HEK293 (cell line): ENCODE results near the gene COL18A1.

Experiments used
- CTCF ChIA-PET: fragments of 350-600 bp; formaldehyde crosslinking; extraction: SDS; loops from one replicate; lab custom pipeline; 2021; ENCODE audit warnings: antibody characterized with exemption; lab: Yijun Ruan, JAX
- POLR2A ChIA-PET: fragments of 300-600 bp; formaldehyde crosslinking; extraction: SDS; loops from one replicate; lab custom pipeline; 2020; ENCODE audit warnings: antibody characterized with exemption, inconsistent platforms; lab: Yijun Ruan, JAX
- H3K27ac ChIP-seq: fragments of 200-500 bp; sonication (Bioruptor generic); 2 replicates; pipeline ENCODE4 v1.5.1; 2014; ENCODE audit warnings: low read depth, low read length, control low read depth, inconsistent platforms; ENCODE audit errors: extremely low read depth
- H3K36me3 ChIP-seq, 2 experiments: fragments of 200-500 bp in 1 of 2; sonication (Bioruptor generic) in 1 of 2; 1 replicate in 1 of 2; 2 replicates in 1 of 2; pipeline ENCODE4 v1.5.1; 2014 to 2017; ENCODE audit warnings: inconsistent platforms in 2 of 2, low read length in 2 of 2; ENCODE audit not compliant: control insufficient read depth in 2 of 2, insufficient read depth in 1 of 2
- H3K4me1 ChIP-seq: fragments of 200-500 bp; sonication (Bioruptor generic); 2 replicates; pipeline ENCODE4 v1.5.1; 2014; ENCODE audit warnings: mild to moderate bottlenecking, low read length, inconsistent platforms; ENCODE audit not compliant: control insufficient read depth, insufficient read depth
- H3K4me3 ChIP-seq: 2 replicates; pipeline ENCODE4 v1.5.1; 2011; ENCODE audit warnings: low read depth, mild to moderate bottlenecking, control low read depth, low read length, moderate library complexity
- H3K9me3 ChIP-seq: fragments of 200-500 bp; sonication (Bioruptor generic); 2 replicates; pipeline ENCODE4 v1.5.1; 2014; ENCODE audit warnings: low read depth, low read length, inconsistent platforms; ENCODE audit not compliant: control insufficient read depth, insufficient read depth
- EGR2 ChIP-seq: fragments of 450-650 bp; formaldehyde crosslinking; IDR thresholded peaks from 2 replicates; pipeline ENCODE4 v1.5.1; 2016; ENCODE audit warnings: low read depth, missing biosample characterization, missing genetic modification characterization
- KLF9 ChIP-seq: fragments of 450-650 bp; formaldehyde crosslinking; IDR thresholded peaks from 2 replicates; pipeline ENCODE4 v1.5.1; 2016; ENCODE audit warnings: missing biosample characterization, missing genetic modification characterization, low read depth
- PATZ1 ChIP-seq: fragments of 450-650 bp; formaldehyde crosslinking; IDR thresholded peaks from 2 replicates; pipeline ENCODE4 v1.5.1; 2016; ENCODE audit warnings: missing biosample characterization, missing genetic modification characterization
- REPIN1 ChIP-seq: fragments of 450-650 bp; formaldehyde crosslinking; IDR thresholded peaks from 2 replicates; pipeline ENCODE4 v1.5.1; 2017; ENCODE audit warnings: missing biosample characterization, missing genetic modification characterization, low read depth
- SCRT2 ChIP-seq: fragments of 450-650 bp; formaldehyde crosslinking; IDR thresholded peaks from 2 replicates; pipeline ENCODE4 v1.5.1; 2016; ENCODE audit warnings: missing biosample characterization, missing genetic modification characterization
- SP3 ChIP-seq: fragments of 450-650 bp; formaldehyde crosslinking; IDR thresholded peaks from 2 replicates; pipeline ENCODE4 v1.5.1; 2016; ENCODE audit warnings: missing biosample characterization, missing genetic modification characterization
- ZBTB17 ChIP-seq: fragments of 450-650 bp; formaldehyde crosslinking; IDR thresholded peaks from 2 replicates; pipeline ENCODE4 v1.5.1; 2016; ENCODE audit warnings: missing biosample characterization, missing genetic modification characterization
- ZNF10 ChIP-seq: fragments of 450-650 bp; formaldehyde crosslinking; IDR thresholded peaks from 2 replicates; pipeline ENCODE4 v1.5.1; 2017; ENCODE audit warnings: missing biosample characterization, missing genetic modification characterization
- ZNF121 ChIP-seq: fragments of 450-650 bp; formaldehyde crosslinking; IDR thresholded peaks from 2 replicates; pipeline ENCODE4 v1.5.1; 2016; ENCODE audit warnings: missing biosample characterization, missing genetic modification characterization
- ZNF221 ChIP-seq: fragments of 450-650 bp; formaldehyde crosslinking; IDR thresholded peaks from 2 replicates; pipeline ENCODE4 v1.5.1; 2017; ENCODE audit warnings: missing biosample characterization, missing genetic modification characterization, borderline replicate concordance
- ZNF248 ChIP-seq: fragments of 450-650 bp; formaldehyde crosslinking; IDR thresholded peaks from 2 replicates; pipeline ENCODE4 v1.5.1; 2017; ENCODE audit warnings: missing biosample characterization, missing genetic modification characterization
- ZNF48 ChIP-seq: fragments of 450-650 bp; formaldehyde crosslinking; IDR thresholded peaks from 2 replicates; pipeline ENCODE4 v1.5.1; 2016; ENCODE audit warnings: missing biosample characterization, missing genetic modification characterization
- ZNF560 ChIP-seq: fragments of 450-650 bp; formaldehyde crosslinking; IDR thresholded peaks from 2 replicates; pipeline ENCODE4 v1.5.1; 2017; ENCODE audit warnings: missing biosample characterization, missing genetic modification characterization, borderline replicate concordance
- ZNF561 ChIP-seq: fragments of 450-650 bp; IDR thresholded peaks from 2 replicates; pipeline ENCODE4 v1.5.1; 2018; ENCODE audit warnings: missing biosample characterization, missing genetic modification characterization, borderline replicate concordance
- ZSCAN23 ChIP-seq: fragments of 450-650 bp; formaldehyde crosslinking; IDR thresholded peaks from 2 replicates; pipeline ENCODE4 v1.5.1; 2016; ENCODE audit warnings: missing biosample characterization, missing genetic modification characterization
- TF ChIP-seq, protein P1 (sequence below): fragments of 450-650 bp; formaldehyde crosslinking; IDR thresholded peaks from 2 replicates; pipeline ENCODE4 v1.5.1; 2016; ENCODE audit warnings: missing biosample characterization, missing genetic modification characterization, low read depth
- TF ChIP-seq, protein P2 (sequence below): fragments of 450-650 bp; formaldehyde crosslinking; IDR thresholded peaks from 2 replicates; pipeline ENCODE4 v1.5.1; 2016; ENCODE audit warnings: missing biosample characterization, missing genetic modification characterization, borderline replicate concordance

COL18A1 gene

GRCh38 chr21:45487161-45487806 is 82.3 kb downstream of the COL18A1 start:
- H3K27ac ChIP-seq: no peak overlapping the region
- no peaks in the 10 kb centered on the region for H3K9me3 ChIP-seq
- H3K36me3 ChIP-seq: peaks cover 0 to 27% of the 10 kb centered on the region in 2 experiments; a peak in 1 of 3 replicates
- POLR2A ChIA-PET: no interaction called here
- CTCF ChIA-PET: interaction anchor here (0.6 kb wide), 1 partner anchor 393 kb away, joined by 3 read pairs; no protein-coding TSS in a partner anchor
- H3K4me3 ChIP-seq: no peak overlapping the region
- peaks cover 4% of the 10 kb centered on the region; the same call in 1 of the 2 replicates for H3K4me1 ChIP-seq
- TF ChIP-seq ZNF560: no peak
- no peak for TF ChIP-seq SCRT2 (tag by site-specific recombination)
- TF ChIP-seq, protein P1, sequence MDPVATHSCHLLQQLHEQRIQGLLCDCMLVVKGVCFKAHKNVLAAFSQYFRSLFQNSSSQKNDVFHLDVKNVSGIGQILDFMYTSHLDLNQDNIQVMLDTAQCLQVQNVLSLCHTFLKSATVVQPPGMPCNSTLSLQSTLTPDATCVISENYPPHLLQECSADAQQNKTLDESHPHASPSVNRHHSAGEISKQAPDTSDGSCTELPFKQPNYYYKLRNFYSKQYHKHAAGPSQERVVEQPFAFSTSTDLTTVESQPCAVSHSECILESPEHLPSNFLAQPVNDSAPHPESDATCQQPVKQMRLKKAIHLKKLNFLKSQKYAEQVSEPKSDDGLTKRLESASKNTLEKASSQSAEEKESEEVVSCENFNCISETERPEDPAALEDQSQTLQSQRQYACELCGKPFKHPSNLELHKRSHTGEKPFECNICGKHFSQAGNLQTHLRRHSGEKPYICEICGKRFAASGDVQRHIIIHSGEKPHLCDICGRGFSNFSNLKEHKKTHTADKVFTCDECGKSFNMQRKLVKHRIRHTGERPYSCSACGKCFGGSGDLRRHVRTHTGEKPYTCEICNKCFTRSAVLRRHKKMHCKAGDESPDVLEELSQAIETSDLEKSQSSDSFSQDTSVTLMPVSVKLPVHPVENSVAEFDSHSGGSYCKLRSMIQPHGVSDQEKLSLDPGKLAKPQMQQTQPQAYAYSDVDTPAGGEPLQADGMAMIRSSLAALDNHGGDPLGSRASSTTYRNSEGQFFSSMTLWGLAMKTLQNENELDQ (tag by site-specific recombination): no peak
- TF ChIP-seq ZNF248 (tag by site-specific recombination): no peak
- no peak for TF ChIP-seq ZNF561 (tag by site-specific recombination)
- no peak for TF ChIP-seq ZNF48
- no peak for TF ChIP-seq EGR2 (tag by site-specific recombination)
- TF ChIP-seq KLF9: no peak
- TF ChIP-seq PATZ1 (tag by site-specific recombination): no peak
- TF ChIP-seq, protein P2, sequence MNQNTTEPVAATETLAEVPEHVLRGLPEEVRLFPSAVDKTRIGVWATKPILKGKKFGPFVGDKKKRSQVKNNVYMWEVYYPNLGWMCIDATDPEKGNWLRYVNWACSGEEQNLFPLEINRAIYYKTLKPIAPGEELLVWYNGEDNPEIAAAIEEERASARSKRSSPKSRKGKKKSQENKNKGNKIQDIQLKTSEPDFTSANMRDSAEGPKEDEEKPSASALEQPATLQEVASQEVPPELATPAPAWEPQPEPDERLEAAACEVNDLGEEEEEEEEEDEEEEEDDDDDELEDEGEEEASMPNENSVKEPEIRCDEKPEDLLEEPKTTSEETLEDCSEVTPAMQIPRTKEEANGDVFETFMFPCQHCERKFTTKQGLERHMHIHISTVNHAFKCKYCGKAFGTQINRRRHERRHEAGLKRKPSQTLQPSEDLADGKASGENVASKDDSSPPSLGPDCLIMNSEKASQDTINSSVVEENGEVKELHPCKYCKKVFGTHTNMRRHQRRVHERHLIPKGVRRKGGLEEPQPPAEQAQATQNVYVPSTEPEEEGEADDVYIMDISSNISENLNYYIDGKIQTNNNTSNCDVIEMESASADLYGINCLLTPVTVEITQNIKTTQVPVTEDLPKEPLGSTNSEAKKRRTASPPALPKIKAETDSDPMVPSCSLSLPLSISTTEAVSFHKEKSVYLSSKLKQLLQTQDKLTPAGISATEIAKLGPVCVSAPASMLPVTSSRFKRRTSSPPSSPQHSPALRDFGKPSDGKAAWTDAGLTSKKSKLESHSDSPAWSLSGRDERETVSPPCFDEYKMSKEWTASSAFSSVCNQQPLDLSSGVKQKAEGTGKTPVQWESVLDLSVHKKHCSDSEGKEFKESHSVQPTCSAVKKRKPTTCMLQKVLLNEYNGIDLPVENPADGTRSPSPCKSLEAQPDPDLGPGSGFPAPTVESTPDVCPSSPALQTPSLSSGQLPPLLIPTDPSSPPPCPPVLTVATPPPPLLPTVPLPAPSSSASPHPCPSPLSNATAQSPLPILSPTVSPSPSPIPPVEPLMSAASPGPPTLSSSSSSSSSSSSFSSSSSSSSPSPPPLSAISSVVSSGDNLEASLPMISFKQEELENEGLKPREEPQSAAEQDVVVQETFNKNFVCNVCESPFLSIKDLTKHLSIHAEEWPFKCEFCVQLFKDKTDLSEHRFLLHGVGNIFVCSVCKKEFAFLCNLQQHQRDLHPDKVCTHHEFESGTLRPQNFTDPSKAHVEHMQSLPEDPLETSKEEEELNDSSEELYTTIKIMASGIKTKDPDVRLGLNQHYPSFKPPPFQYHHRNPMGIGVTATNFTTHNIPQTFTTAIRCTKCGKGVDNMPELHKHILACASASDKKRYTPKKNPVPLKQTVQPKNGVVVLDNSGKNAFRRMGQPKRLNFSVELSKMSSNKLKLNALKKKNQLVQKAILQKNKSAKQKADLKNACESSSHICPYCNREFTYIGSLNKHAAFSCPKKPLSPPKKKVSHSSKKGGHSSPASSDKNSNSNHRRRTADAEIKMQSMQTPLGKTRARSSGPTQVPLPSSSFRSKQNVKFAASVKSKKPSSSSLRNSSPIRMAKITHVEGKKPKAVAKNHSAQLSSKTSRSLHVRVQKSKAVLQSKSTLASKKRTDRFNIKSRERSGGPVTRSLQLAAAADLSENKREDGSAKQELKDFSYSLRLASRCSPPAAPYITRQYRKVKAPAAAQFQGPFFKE (tag by site-specific recombination): no peak
- TF ChIP-seq ZSCAN23 (tag by site-specific recombination): no peak
- no peak for TF ChIP-seq ZNF10 (tag by site-specific recombination)
- no peak for TF ChIP-seq SP3 (tag by site-specific recombination)
- TF ChIP-seq ZBTB17 (tag by site-specific recombination): no peak
- no peak for TF ChIP-seq ZNF221
- no peak for TF ChIP-seq REPIN1 (tag by site-specific recombination)
- TF ChIP-seq ZNF121 (tag by site-specific recombination): no peak
